Cerebellar cortex (tissue), 1 donor: ENCODE results near the gene MAN1A1.

Experiments
- DNase-seq: peaks from one replicate; pipeline ENCODE4 v3.0.0-alpha.2; 2015; ENCODE audit warnings: low spot score

The MAN1A1 gene

DNA sequence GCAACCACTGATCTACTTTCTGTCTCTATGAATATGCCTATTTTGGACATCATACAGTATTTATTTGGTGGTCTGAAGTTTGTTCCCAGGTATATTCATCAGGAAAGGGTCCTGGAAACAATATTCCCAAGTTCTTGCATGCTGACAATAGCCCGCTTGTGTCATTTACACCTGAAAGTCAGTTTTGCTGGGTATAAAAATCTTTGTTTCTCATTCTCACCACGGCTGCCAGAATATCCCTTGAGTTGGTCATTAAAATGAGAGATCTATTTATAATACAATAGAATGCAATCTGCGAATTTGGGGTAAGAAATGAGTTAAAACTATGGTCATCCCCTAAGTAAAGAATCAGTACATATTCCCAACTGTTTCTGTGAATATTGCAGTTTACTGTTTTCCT, 79.0 kb downstream of the MAN1A1 start:
- no peak for DNase-seq

GRCh38 chr6:119269266-119270103, 80.1 kb downstream of the MAN1A1 start:
- no peak for DNase-seq

DNA sequence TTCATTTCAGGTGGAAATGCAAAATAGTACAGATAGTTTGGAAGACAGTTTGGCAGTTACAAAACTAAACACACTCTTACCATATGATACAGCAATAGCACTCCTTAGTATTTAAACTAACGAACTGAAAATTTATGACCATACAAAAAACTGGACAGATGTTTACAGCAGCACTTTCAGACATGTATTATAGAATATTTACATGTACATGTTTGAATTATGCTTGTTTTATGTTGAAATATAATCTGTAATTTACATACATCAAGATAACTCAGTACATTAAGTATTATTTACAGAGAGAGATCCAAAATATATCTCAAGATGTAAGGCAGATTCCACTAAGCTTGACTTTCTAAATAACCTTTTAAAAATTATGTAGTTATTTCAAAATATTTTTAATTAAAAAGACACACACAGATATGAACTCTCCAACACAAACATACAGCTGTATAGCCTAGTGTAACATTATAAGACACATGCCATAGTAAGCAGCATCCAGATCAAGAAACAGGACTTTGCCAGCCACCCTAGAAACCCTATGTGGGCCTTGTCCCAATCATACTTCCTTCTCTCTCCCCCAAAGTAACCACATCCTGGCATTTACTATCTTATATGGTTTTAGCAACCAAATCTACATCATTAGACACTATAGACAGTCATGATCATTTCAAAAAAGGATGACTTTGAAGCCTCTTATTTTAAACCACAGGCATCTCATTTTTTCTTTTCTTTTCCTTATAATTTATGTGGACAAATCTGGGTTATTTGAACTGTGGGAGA, 82.2 kb downstream of the MAN1A1 start:
- no peak for DNase-seq

DNA sequence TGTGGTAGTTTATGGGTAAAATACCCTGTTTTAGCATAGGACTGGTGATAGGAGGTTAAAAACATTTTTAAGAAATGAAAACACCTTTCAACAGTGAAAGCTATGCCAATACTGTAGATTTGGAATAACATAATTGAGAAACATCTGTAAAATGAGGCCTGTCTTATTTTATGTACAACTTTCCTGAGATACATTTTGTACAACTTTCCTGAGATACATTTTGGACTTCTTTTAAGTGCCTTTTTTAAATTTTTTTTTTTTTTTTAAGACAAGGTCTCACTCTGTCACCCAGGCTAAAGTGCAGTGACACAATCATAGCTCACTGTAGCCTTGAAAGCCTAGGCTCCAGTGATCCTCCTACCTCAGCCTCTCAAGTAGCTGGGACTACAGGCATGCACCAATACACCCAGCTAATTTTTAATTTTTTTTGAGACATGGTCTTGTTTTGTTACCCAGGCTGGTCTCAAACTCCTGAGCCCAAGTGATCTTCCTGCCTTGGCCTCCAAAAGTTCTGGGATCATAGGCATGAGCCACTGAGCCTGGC, 84.6 kb downstream of the MAN1A1 start:
- no peak for DNase-seq

DNA sequence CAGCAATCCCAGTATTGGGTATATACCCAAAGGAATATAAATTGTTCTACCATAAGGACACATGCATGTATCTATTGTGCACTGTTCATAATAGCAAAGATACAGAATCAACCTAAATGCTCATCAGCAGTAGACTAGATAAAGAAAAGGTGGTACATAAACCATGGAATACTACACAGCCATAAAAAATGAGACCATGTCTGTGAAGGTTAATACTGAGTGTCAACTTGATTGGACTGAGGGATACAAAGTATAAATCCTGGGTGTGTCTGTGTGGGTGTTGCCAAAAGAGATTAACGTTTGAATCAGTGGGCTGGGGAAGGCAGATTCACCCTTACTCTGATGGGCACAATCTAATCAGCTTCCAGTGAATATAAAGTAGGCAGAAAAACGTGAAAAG, 86.9 kb downstream of the MAN1A1 start:
- no peak for DNase-seq

GRCh38 chr6:119261944-119262284, 87.6 kb downstream of the MAN1A1 start:
- no peak for DNase-seq

- no peak for DNase-seq
Measured at GRCh38 chr6:119259027-119259426, 90.5 kb downstream of the MAN1A1 start.

DNA sequence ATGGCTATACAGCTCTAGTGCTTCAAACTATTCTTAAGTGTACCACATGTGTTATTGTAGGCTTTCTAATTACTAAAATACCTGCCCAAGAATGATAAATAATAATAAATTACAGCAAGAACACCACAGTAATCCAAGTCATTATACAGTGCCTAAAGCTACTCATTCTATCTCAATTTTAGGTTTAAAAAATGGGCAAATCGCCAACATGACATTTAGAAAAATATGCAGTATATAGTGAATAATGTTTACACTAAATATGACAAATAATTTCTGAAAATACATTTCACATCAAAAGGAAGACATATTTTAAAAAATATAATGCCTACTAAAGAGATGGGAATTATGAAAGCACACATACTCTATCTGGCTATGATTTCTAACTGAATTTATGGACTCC, 91.8 kb downstream of the MAN1A1 start:
- no peak for DNase-seq

GRCh38 chr6:119256978-119257462, 92.5 kb downstream of the MAN1A1 start:
- DNase-seq: no peak

DNA sequence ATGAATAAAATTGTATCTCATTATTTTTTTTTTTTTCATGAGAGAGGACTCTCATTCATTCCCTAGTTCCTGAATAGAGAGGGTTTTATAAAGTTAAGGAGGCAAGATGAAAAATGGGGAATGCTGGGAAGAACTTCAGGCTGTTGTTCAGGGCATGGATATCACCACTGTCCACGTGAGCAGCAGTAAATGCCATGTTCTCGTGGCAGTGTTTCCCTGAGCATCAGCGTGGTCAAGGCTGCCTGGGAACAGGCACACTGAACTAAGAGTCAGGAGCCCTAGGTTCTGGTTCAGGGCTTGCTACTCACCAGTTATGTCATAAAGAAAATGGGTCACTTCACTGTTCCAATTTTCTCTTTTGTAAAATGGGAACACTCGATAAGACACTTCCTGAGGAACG, 93.2 kb downstream of the MAN1A1 start:
- no peak for DNase-seq

- no peak for DNase-seq
Measured at GRCh38 chr6:119255492-119255891, 94.1 kb downstream of the MAN1A1 start.

- DNase-seq: no peak
Measured at GRCh38 chr6:119250036-119250435, 99.5 kb downstream of the MAN1A1 start.

DNA sequence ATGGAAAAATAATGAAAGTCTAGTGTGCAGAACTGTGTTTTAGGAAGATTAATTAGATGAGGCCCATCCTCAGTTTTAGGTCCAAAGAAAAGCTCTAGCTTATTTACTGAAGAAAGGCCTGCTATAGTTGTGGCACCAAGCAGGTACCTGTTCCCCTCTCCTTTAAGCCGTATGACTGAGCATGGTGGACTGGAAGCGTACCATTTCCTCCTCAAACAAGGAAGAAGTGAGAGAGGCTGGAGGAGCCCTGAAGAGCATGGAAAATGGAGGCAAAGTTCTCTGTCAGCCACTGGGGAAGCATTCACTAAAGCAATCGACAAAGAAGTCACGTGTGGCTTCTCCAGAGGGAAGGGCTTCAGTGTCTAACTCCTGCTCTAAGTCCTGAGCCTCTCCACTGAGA, 100.2 kb downstream of the MAN1A1 start:
- no peak for DNase-seq

- DNase-seq: no peak
Measured at GRCh38 chr6:119247504-119247903, 102.1 kb downstream of the MAN1A1 start.

GRCh38 chr6:119243657-119244056, 105.9 kb downstream of the MAN1A1 start:
- no peak for DNase-seq

- no peak for DNase-seq
Measured at GRCh38 chr6:119243037-119243436, 106.5 kb downstream of the MAN1A1 start.

DNA sequence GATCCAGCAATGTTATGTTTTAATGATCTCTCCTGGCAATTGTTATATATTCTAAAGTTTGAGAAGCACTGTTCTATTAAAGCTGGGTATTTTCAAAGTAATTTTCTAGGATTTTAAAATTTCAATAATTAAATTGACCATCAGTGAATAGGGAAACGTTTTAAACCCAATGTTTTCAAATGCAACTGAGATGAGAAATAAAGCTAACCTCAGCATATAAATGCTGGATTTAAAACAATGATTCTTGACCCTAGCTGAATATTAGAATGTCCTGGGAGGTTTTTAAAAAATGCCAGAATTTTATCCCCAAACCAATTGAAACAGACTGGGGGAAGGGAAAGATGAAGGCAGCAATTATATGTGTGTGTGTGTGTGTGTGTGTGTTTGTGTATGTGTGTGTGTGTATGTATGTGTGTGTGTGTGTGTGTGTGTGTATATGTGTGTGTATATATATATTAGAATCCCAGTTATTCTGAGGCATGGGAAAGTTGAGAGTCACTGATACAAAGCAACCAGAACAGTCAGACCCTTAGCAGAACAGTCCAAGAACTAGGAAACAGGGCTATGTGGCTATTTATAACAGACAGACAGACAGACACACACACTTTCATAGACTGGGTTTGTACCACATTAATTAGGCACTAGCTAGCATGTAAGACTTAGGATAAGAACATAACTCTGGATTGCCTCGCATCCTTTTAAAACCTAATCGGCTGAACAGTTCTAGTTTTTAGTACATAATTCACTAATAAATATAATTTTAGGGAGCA, 107.8 kb downstream of the MAN1A1 start:
- no peak for DNase-seq

DNA sequence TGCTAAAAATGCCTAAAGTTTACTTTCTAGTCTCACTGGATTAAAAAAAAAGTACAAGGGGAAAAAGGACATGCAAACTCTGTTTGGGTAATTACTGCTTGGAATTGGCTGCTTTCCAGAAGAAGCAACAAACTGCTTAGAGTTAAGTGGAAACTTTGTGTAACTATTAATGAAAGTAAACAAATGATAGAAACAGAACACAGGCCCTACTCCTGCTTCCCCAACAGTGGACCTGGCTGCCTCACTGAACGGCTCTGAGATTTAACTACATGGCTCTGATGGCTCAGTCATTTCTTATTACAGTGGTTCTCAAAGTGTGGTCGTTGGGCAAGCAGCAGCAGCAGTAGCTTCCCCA, 108.5 kb downstream of the MAN1A1 start:
- no peak for DNase-seq

GRCh38 chr6:119240257-119241110, 109.1 kb downstream of the MAN1A1 start:
- DNase-seq: no peak

- no peak for DNase-seq
Measured at GRCh38 chr6:119237177-119237715, 112.3 kb downstream of the MAN1A1 start.

- DNase-seq: no peak
Measured at GRCh38 chr6:119234941-119235340, 114.6 kb downstream of the MAN1A1 start.
